Measurements from ENCODE around the gene JAGN1.

Gene JAGN1

DNA sequence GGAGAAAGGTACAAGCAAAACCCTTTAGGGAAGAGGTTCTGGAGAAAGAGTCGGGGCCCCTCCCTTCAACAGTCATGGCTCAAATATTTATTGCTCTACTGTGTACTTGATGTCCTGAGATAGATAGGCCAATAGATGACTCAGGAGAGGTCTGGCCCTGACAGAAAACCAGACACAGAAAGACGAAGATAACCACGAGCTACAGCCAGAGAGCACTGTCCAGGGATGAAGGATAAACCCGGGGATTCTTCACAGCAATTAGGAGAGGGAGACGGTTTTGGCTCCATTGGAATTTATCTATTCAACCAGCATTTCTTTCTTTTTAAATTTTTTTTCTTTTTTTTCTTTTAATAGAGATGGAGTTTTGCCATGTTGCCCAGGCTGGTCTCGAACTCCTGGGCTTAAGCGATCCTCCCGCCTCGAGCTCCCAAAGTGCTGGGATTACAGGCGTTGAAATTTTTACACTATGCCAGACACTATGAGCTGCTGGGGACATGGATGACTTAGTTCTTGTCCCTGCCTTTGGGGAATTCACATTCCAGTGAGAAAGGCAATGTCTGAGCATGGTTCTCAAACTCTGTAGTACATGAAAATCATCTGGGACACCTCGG lies 5.8 kb upstream of the JAGN1 start:
- TF ChIP-seq ZBTB7A (IDR thresholded peaks at IDR 0.05; ENCODE audit: low read depth) (no peak), USF1 (IDR thresholded peaks at IDR 0.05) (no peak), CEBPB (IDR thresholded peaks at IDR 0.05) (no peak), YY1 (IDR thresholded peaks at IDR 0.05; ENCODE audit: low read depth) (no peak), FOXM1 (IDR thresholded peaks at IDR 0.05; ENCODE audit: borderline replicate concordance, low read depth) (no peak), NFIC (IDR thresholded peaks at IDR 0.05) (no peak), EP300 (IDR thresholded peaks at IDR 0.05; ENCODE audit: borderline replicate concordance) (no peak), TAF1 (IDR thresholded peaks at IDR 0.05; ENCODE audit: low read depth) (no peak), REST (IDR thresholded peaks at IDR 0.05; ENCODE audit: low read depth) (no peak), EGR1 (IDR thresholded peaks at IDR 0.05) (no peak), MAX (IDR thresholded peaks at IDR 0.05) (no peak), TEAD4 (IDR thresholded peaks at IDR 0.05) (no peak), CREB1 (IDR thresholded peaks at IDR 0.05; ENCODE audit: low read depth) (no peak), RAD21 (IDR thresholded peaks at IDR 0.05; ENCODE audit: low read depth) (no peak), TCF12 (IDR thresholded peaks at IDR 0.05; ENCODE audit: low read depth) (no peak)

DNA sequence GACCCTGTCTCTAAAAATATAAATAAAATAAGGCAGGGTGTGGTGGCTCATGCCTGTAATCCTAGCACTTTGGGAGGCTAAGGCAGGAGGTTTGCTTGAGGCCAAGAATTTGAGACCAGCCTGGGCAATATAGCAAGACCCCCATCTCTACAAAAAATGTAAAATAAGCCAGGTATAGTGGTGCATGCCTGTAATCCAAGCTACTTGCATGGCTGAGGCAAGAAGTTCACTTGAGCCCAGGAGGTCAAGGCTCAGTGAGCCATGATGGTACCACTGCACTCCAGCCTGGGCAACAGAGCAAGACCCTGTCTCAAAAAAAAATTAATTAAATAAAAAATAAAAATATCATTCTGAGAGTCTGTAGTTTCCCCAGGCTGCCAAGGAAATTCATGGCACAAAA lies 4.1 kb upstream of the JAGN1 start:
- TF ChIP-seq EGR1 (IDR thresholded peaks at IDR 0.05), result no peak
- TF ChIP-seq FOXM1 (IDR thresholded peaks at IDR 0.05; ENCODE audit: borderline replicate concordance, low read depth), result no peak
- no peak for TF ChIP-seq MAX (IDR thresholded peaks at IDR 0.05)
- no peak for TF ChIP-seq CEBPB (IDR thresholded peaks at IDR 0.05)
- TF ChIP-seq RAD21 (IDR thresholded peaks at IDR 0.05; ENCODE audit: low read depth), result no peak
- no peak for TF ChIP-seq TCF12 (IDR thresholded peaks at IDR 0.05; ENCODE audit: low read depth)
- no peak for TF ChIP-seq REST (IDR thresholded peaks at IDR 0.05; ENCODE audit: low read depth)
- no peak for TF ChIP-seq ZBTB7A (IDR thresholded peaks at IDR 0.05; ENCODE audit: low read depth)
- no peak for TF ChIP-seq TAF1 (IDR thresholded peaks at IDR 0.05; ENCODE audit: low read depth)
- TF ChIP-seq TEAD4 (IDR thresholded peaks at IDR 0.05), result no peak
- TF ChIP-seq CREB1 (IDR thresholded peaks at IDR 0.05; ENCODE audit: low read depth), result no peak
- TF ChIP-seq NFIC (IDR thresholded peaks at IDR 0.05), result no peak
- TF ChIP-seq YY1 (IDR thresholded peaks at IDR 0.05; ENCODE audit: low read depth), result no peak
- no peak for TF ChIP-seq USF1 (IDR thresholded peaks at IDR 0.05)
- no peak for TF ChIP-seq EP300 (IDR thresholded peaks at IDR 0.05; ENCODE audit: borderline replicate concordance)

DNA sequence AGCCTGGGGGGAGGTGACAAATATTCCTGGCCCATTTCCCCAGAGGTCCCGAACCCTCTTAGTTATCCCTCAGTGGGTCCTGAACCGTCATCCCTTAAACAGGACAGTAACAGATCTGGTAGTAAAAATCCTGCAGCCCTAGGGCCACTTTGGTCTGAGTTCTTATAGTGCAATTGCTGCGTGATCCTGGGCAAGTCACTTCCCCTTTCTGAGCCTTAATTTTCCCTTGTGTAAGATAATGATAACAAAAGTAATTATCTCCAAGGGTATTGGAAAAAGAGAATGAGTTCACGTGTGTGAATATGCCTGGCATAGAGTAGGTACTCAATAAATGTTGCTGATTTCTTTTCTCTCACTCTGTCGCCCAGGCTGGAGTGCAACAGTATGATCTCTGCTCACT lies 2.9 kb upstream of the JAGN1 start:
- TF ChIP-seq EP300 (IDR thresholded peaks at IDR 0.05; ENCODE audit: borderline replicate concordance) (no peak), TEAD4 (IDR thresholded peaks at IDR 0.05) (no peak), TCF12 (IDR thresholded peaks at IDR 0.05; ENCODE audit: low read depth) (no peak), CEBPB (IDR thresholded peaks at IDR 0.05) (no peak), ZBTB7A (IDR thresholded peaks at IDR 0.05; ENCODE audit: low read depth) (no peak), REST (IDR thresholded peaks at IDR 0.05; ENCODE audit: low read depth) (no peak), CREB1 (IDR thresholded peaks at IDR 0.05; ENCODE audit: low read depth) (no peak)

DNA sequence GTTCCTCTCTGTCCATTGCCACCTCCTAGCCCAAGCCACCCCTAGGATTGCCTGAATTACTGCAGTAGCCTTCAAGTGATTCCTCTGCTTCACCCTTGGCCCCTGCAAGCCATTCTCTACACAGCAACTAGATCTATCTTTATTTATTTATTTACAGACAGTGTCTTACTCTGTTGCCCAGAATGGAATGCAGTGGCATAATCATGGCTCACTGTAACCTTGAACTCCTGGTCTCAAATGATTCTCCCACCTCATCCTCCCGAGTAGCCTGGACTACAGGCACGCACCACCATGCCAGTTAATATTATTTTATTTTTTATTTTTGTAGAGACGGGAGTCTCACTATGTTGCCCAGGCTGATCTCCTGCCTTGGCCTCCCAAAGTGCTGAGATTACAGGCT lies 1.9 kb upstream of the JAGN1 start:
- TF ChIP-seq CREB1 (IDR thresholded peaks at IDR 0.05; ENCODE audit: low read depth) (no peak), RAD21 (IDR thresholded peaks at IDR 0.05; ENCODE audit: low read depth) (no peak), CEBPB (IDR thresholded peaks at IDR 0.05) (no peak), TAF1 (IDR thresholded peaks at IDR 0.05; ENCODE audit: low read depth) (no peak), USF1 (IDR thresholded peaks at IDR 0.05) (no peak), REST (IDR thresholded peaks at IDR 0.05; ENCODE audit: low read depth) (no peak), EGR1 (IDR thresholded peaks at IDR 0.05) (no peak), MAX (IDR thresholded peaks at IDR 0.05) (no peak), FOXM1 (IDR thresholded peaks at IDR 0.05; ENCODE audit: borderline replicate concordance, low read depth) (no peak), EP300 (IDR thresholded peaks at IDR 0.05; ENCODE audit: borderline replicate concordance) (no peak), YY1 (IDR thresholded peaks at IDR 0.05; ENCODE audit: low read depth) (no peak), TCF12 (IDR thresholded peaks at IDR 0.05; ENCODE audit: low read depth) (no peak), NFIC (IDR thresholded peaks at IDR 0.05) (no peak), TEAD4 (IDR thresholded peaks at IDR 0.05) (no peak)

All from Ishikawa (cell line).